Neuronal stem cell (in vitro differentiated cells): ENCODE data around the gene SMAP2.
"Not testable (repeated sequence)": the region's sequence is repeated elsewhere in the genome, so short reads cannot be mapped to it uniquely, and the experiment has no call there.

Source experiments
- DNase-seq: peaks from one replicate; pipeline ENCODE4 v3.0.0-alpha.2; 2013; ENCODE audit warnings: low spot score
- H2AFZ ChIP-seq: one replicate; pipeline ENCODE4 v1.6.1; 2013; ENCODE audit warnings: mild to moderate bottlenecking, low read length, inconsistent platforms
- H2AK5ac ChIP-seq: 2 replicates; pipeline ENCODE4 v1.6.1; 2013; ENCODE audit warnings: low read depth, mild to moderate bottlenecking, inconsistent platforms, low read length, moderate library complexity, mixed read lengths
- H2BK120ac ChIP-seq: 2 replicates; pipeline ENCODE4 v1.6.1; 2013; ENCODE audit warnings: low read depth, mild to moderate bottlenecking, inconsistent platforms, low read length, moderate library complexity, mixed read lengths
- H2BK12ac ChIP-seq: one replicate; pipeline ENCODE4 v1.6.1; 2013; ENCODE audit warnings: low read length, inconsistent platforms
- H2BK15ac ChIP-seq: 2 replicates; pipeline ENCODE4 v1.6.1; 2013; ENCODE audit warnings: mild to moderate bottlenecking, low read length, inconsistent platforms, mixed read lengths
- H2BK5ac ChIP-seq: one replicate; pipeline ENCODE4 v1.6.1; 2013; ENCODE audit warnings: inconsistent platforms, mild to moderate bottlenecking, low read length, moderate library complexity
- H3K14ac ChIP-seq: one replicate; pipeline ENCODE4 v1.6.1; 2013; ENCODE audit warnings: low read length, inconsistent platforms
- H3K18ac ChIP-seq: 2 replicates; pipeline ENCODE4 v1.6.1; 2013; ENCODE audit warnings: low read length, inconsistent platforms
- H3K23ac ChIP-seq: 2 replicates; pipeline ENCODE4 v1.6.1; 2013; ENCODE audit warnings: low read depth, mild to moderate bottlenecking, mixed read lengths, low read length, inconsistent platforms; ENCODE audit not compliant: poor library complexity
- H3K27ac ChIP-seq: replicated peaks from 3 replicates; pipeline ENCODE4 v1.5.1; 2013; ENCODE audit warnings: low read length, inconsistent platforms
- H3K27me3 ChIP-seq, 3 experiments: 2 replicates each; pipeline ENCODE4 v1.6.1; 2013; ENCODE audit warnings: low read length in 3 of 3, mild to moderate bottlenecking in 2 of 3, inconsistent platforms in 1 of 3, low read depth in 1 of 3, mixed read lengths in 1 of 3, moderate library complexity in 1 of 3; ENCODE audit not compliant: control insufficient read depth in 3 of 3, insufficient read depth in 3 of 3
- H3K36me3 ChIP-seq, 2 donors: replicated peaks in 1 of 2; 2 replicates each; pipeline ENCODE4 v1.6.1; 2013; ENCODE audit warnings: low read length in 2 of 2; ENCODE audit not compliant: control insufficient read depth in 2 of 2, insufficient read depth in 2 of 2
- H3K4ac ChIP-seq: 2 replicates; pipeline ENCODE4 v1.6.1; 2013; ENCODE audit warnings: inconsistent platforms, mild to moderate bottlenecking, low read length, moderate library complexity
- H3K4me1 ChIP-seq, 2 donors: 1 replicate in 1 of 2; 2 replicates in 1 of 2; pipeline ENCODE4 v1.6.1; 2013; ENCODE audit warnings: low read length in 2 of 2, low read depth in 1 of 2; ENCODE audit not compliant: control insufficient read depth in 2 of 2, insufficient read depth in 1 of 2
- H3K4me2 ChIP-seq: one replicate; pipeline ENCODE4 v1.6.1; 2013; ENCODE audit warnings: mild to moderate bottlenecking, low read length, inconsistent platforms; ENCODE audit not compliant: insufficient read depth, poor library complexity, severe bottlenecking
- H3K4me3 ChIP-seq, 2 donors: 2 replicates each; pipeline ENCODE4 v1.5.1; 2013; ENCODE audit warnings: low read length in 2 of 2, mild to moderate bottlenecking in 2 of 2, inconsistent platforms in 1 of 2, moderate library complexity in 1 of 2
- H3K79me1 ChIP-seq: one replicate; pipeline ENCODE4 v1.6.1; 2013; ENCODE audit warnings: low read depth, mild to moderate bottlenecking, inconsistent platforms, low read length, moderate library complexity
- H3K9ac ChIP-seq: one replicate; pipeline ENCODE4 v1.6.1; 2013; ENCODE audit warnings: mild to moderate bottlenecking, low read depth, low read length, inconsistent platforms; ENCODE audit not compliant: poor library complexity
- H3K9me3 ChIP-seq, 2 donors: replicated peaks in 1 of 2; 2 replicates each; pipeline versions ENCODE3 to v1.6.1; 2013; ENCODE audit warnings: low read length in 2 of 2, mild to moderate bottlenecking in 2 of 2, inconsistent platforms in 1 of 2, low read depth in 1 of 2, mixed read lengths in 1 of 2, moderate library complexity in 1 of 2; ENCODE audit not compliant: control insufficient read depth in 2 of 2, insufficient read depth in 1 of 2
- H4K8ac ChIP-seq: one replicate; pipeline ENCODE4 v1.6.1; 2013; ENCODE audit warnings: low read depth, mild to moderate bottlenecking, inconsistent platforms, low read length, moderate library complexity
- H4K91ac ChIP-seq: one replicate; pipeline ENCODE4 v1.6.1; 2013; ENCODE audit warnings: low read length, low read depth, mild to moderate bottlenecking, inconsistent platforms; ENCODE audit not compliant: poor library complexity
- WGBS, 2 donors: extraction: QIAGEN DNeasy Blood & Tissue Kit; methylation state at CpG; one replicate each; pipeline ENCODE4 v1.1.7; 2013; ENCODE audit warnings: missing lambda C conversion rate in 2 of 2, mixed read lengths in 1 of 2; ENCODE audit not compliant: insufficient read length in 2 of 2, insufficient replicate concordance in 1 of 2; ENCODE audit errors: extremely low coverage in 2 of 2; 5-methylcytosine and 5-hydroxymethylcytosine counted together

SMAP2 gene

DNA sequence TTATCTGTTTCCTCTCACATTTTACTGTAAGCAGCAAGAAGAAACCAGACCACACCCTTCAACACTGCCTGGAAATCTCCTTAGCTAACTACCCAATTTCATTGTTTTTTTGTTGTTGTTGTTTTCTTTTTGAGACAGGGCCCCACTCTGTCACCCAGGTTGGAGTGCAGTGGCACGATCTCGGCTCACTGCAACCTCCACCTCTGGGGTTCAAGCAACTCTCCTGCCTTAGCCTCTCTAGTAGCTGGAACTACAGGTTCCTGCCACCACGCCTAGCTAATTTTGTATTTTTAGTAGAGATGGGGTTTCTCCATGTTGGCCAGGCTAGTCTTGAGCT is 31.2 kb upstream of the SMAP2 start:
- H3K36me3 ChIP-seq, H3K4ac ChIP-seq, H2AK5ac ChIP-seq, H4K91ac ChIP-seq, H3K4me1 ChIP-seq, H2BK120ac ChIP-seq, H2BK5ac ChIP-seq, H2BK12ac ChIP-seq, DNase-seq, H4K8ac ChIP-seq, H2BK15ac ChIP-seq, H2AFZ ChIP-seq, H3K27me3 ChIP-seq, H3K9me3 ChIP-seq, H3K27ac ChIP-seq, H3K18ac ChIP-seq, H3K4me2 ChIP-seq, H3K79me1 ChIP-seq, H3K14ac ChIP-seq, H3K9ac ChIP-seq, H3K4me3 ChIP-seq, H3K23ac ChIP-seq: not testable (repeated sequence)
- no CpG with 5 or more reads among the region's 3 CpGs for WGBS, 2 donors

- no CpG with 5 or more reads among the region's 6 CpGs for WGBS, 2 donors
- Histone ChIP-seq H2BK5ac (no peak overlapping the region), H2BK12ac (no peak overlapping the region), H3K9me3 (no peaks in the 10 kb centered on the region), H3K4me1 (no peaks in the 10 kb centered on the region), H3K27me3 (no peaks in the 10 kb centered on the region), H4K8ac (no peak overlapping the region), H3K36me3 (no peaks in the 10 kb centered on the region), H4K91ac (no peak overlapping the region), H3K79me1 (no peaks in the 10 kb centered on the region), H3K18ac (no peak overlapping the region), H3K27ac (no peak overlapping the region), H2AK5ac (no peak overlapping the region), H2BK120ac (no peak overlapping the region), H2BK15ac (no peak overlapping the region), H3K23ac (no peak overlapping the region), H3K14ac (no peak overlapping the region), H3K4me2 (no peak overlapping the region), H3K4me3 (no peak overlapping the region), H3K9ac (no peak overlapping the region), H2AFZ (peak overlapping the region; percentile 56), H3K4ac (no peak overlapping the region)
- no peak for DNase-seq
Observed at GRCh38 chr1:40344597-40344996, 28.9 kb upstream of the SMAP2 start.

GRCh38 chr1:40350391-40350790 is 23.1 kb upstream of the SMAP2 start:
- Histone ChIP-seq H3K4me1 (no peaks in the 10 kb centered on the region), H4K8ac (no peak overlapping the region), H3K23ac (no peak overlapping the region), H3K4me3 (no peak overlapping the region), H2BK5ac (no peak overlapping the region), H3K9me3 (no peaks in the 10 kb centered on the region), H4K91ac (no peak overlapping the region), H3K27ac (no peak overlapping the region), H3K4me2 (no peak overlapping the region), H2AFZ (no peak overlapping the region), H3K14ac (no peak overlapping the region), H2BK120ac (no peak overlapping the region), H3K27me3 (peaks cover 0 to 3% (median 0%) of the 10 kb centered on the region in 3 experiments), H3K79me1 (no peaks in the 10 kb centered on the region), H3K9ac (no peak overlapping the region), H2BK12ac (no peak overlapping the region), H2AK5ac (no peak overlapping the region), H3K36me3 (no peaks in the 10 kb centered on the region), H3K4ac (no peak overlapping the region), H2BK15ac (no peak overlapping the region), H3K18ac (no peak overlapping the region)
- WGBS, 2 donors, result no CpG with 5 or more reads among the region's 2 CpGs
- no peak for DNase-seq

DNA sequence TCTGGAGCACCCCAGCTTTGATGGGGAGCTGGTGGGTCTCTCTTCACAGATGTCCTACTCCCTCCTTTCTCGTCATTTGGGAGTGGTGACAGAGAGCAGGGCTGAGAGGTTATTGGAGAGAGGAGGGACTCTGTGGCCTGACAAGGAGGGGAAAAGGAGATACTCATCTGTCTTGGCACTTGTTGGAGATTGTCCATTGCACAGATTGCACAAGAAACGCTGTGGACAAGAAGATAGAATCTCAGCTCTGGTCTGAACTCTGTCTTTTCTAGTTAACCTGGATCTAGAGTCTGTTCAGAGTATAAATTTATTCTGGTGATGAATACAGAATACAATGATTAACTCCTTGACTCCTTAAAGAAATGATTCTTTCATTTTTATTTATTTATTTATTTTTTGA is 22.4 kb upstream of the SMAP2 start:
- Histone ChIP-seq H2BK15ac (no peak overlapping the region), H2AK5ac (no peak overlapping the region), H3K79me1 (no peaks in the 10 kb centered on the region), H2AFZ (no peak overlapping the region), H3K9me3 (no peaks in the 10 kb centered on the region), H3K27ac (no peak overlapping the region), H3K9ac (no peak overlapping the region), H2BK12ac (no peak overlapping the region), H3K4me1 (no peaks in the 10 kb centered on the region), H3K27me3 (peaks cover 0 to 3% (median 0%) of the 10 kb centered on the region in 3 experiments), H3K14ac (no peak overlapping the region), H4K8ac (no peak overlapping the region), H4K91ac (no peak overlapping the region), H3K4ac (no peak overlapping the region), H3K23ac (no peak overlapping the region), H3K4me2 (no peak overlapping the region), H3K36me3 (no peaks in the 10 kb centered on the region), H3K4me3 (no peak overlapping the region), H2BK120ac (no peak overlapping the region), H3K18ac (no peak overlapping the region), H2BK5ac (no peak overlapping the region)
- no CpG with 5 or more reads among the region's 2 CpGs for WGBS, 2 donors
- DNase-seq, result no peak
